HL-60 (cell line): ENCODE data around the gene RPL3.

Source experiments
- CTCF ChIP-seq: IDR thresholded peaks from one replicate; pipeline ENCODE4 v1.5.1; 2011; ENCODE audit warnings: low read length, control low read depth, inconsistent platforms; ENCODE audit not compliant: insufficient read depth
- GABPA ChIP-seq: IDR thresholded peaks from 2 replicates; pipeline ENCODE4 v1.6.1; 2012; ENCODE audit warnings: low read depth
- REST ChIP-seq: IDR thresholded peaks from 2 replicates; pipeline ENCODE4 v1.6.1; 2012; ENCODE audit warnings: low read depth; ENCODE audit not compliant: insufficient replicate concordance

- TF ChIP-seq REST (no peak), CTCF (no peak), GABPA (no peak)
Measured at GRCh38 chr22:39289975-39290720, 29.3 kb downstream of the RPL3 start.
